Measurements from ENCODE around the gene OIP5.

- no peak for TF ChIP-seq REST (IDR thresholded peaks at IDR 0.05)
- TF ChIP-seq HNF4G (IDR thresholded peaks at IDR 0.05): no peak
- no peak for TF ChIP-seq CTCF (IDR thresholded peaks at IDR 0.05; ENCODE audit: low read depth, low read length, missing input control)
- TF ChIP-seq RAD21 (IDR thresholded peaks at IDR 0.05): no peak
- no peak for TF ChIP-seq RXRA (IDR thresholded peaks at IDR 0.05)
Measured at GRCh38 chr15:41354371-41354770, 22.0 kb upstream of the OIP5 start.
